Smooth muscle cell (in vitro differentiated cells): Measurements from ENCODE around the gene INO80. TPM values are rescaled to one million over a fixed set of nuclear protein-coding genes. Genes with fewer than 3 reads are reported as not detected.
A peak's percentile ranks its signal among the peaks of the same experiment; 100 is the strongest.

Source experiments
- DNase-seq: peaks from one replicate; lab custom pipeline; 2025; ENCODE audit not compliant: unreplicated experiment; lab: John Stamatoyannopoulos, UW
- H2AFZ ChIP-seq: fragments of 200-600 bp; sonication (generic); 2 replicates; pipeline ENCODE4 v1.6.0; 2016; ENCODE audit warnings: antibody characterized with exemption, low read depth, mild to moderate bottlenecking
- H3F3A ChIP-seq: fragments of 200-600 bp; sonication (generic); 2 replicates; pipeline ENCODE4 v1.6.0; 2017; ENCODE audit warnings: antibody characterized with exemption, low read depth
- H3K27ac ChIP-seq: fragments of 200-600 bp; sonication (generic); 2 replicates; pipeline ENCODE4 v1.5.1; 2016; ENCODE audit warnings: low read depth, mild to moderate bottlenecking
- H3K27me3 ChIP-seq: fragments of 200-600 bp; sonication (generic); 2 replicates; pipeline ENCODE4 v1.6.1; 2016; ENCODE audit warnings: low read depth, mild to moderate bottlenecking
- H3K36me3 ChIP-seq: fragments of 200-600 bp; sonication (generic); 2 replicates; pipeline ENCODE4 v1.5.1; 2016; ENCODE audit warnings: low read depth
- H3K4me1 ChIP-seq: fragments of 200-600 bp; sonication (generic); 2 replicates; pipeline ENCODE4 v1.5.1; 2016; ENCODE audit warnings: low read depth
- H3K4me2 ChIP-seq: fragments of 200-600 bp; sonication (generic); 2 replicates; pipeline ENCODE4 v1.6.0; 2016; ENCODE audit warnings: mild to moderate bottlenecking
- H3K4me3 ChIP-seq: fragments of 200-600 bp; sonication (generic); 2 replicates; pipeline ENCODE4 v1.5.1; 2016; ENCODE audit warnings: mild to moderate bottlenecking
- H3K79me2 ChIP-seq: fragments of 200-600 bp; sonication (generic); 2 replicates; pipeline ENCODE4 v1.6.0; 2016; ENCODE audit warnings: low read depth, mild to moderate bottlenecking
- H3K9ac ChIP-seq: fragments of 200-600 bp; sonication (generic); 2 replicates; pipeline ENCODE4 v1.6.0; 2016; ENCODE audit warnings: low read depth
- H3K9me3 ChIP-seq: fragments of 200-600 bp; sonication (generic); replicated peaks from 2 replicates; pipeline ENCODE4 v1.5.1; 2016; ENCODE audit warnings: low read depth
- H4K20me1 ChIP-seq: fragments of 200-600 bp; sonication (generic); 2 replicates; pipeline ENCODE4 v1.6.0; 2016; ENCODE audit warnings: low read depth
- whole genome bisulfite sequencing: methylation state at CpG from one replicate; pipeline ENCODE4 v1.1.7; 2016; ENCODE audit warnings: low lambda C conversion rate; 5-methylcytosine and 5-hydroxymethylcytosine counted together
- polyA plus RNA-seq: library from polyadenylated mRNA; unstranded; fragments of >200 nt; fragmentation: Nextera tagmentation; extraction: Ambion mirVana; gene quantifications from 2 replicates; pipeline ENCODE4 v1.2.1, GENCODE V29; 2016
- total RNA-seq: library from RNA; depleted of rRNA; stranded (reverse); fragments of >200 nt; gene quantifications from 2 replicates; pipeline ENCODE4 v1.2.3, GENCODE V29; 2014
- TF ChIP-seq, protein P1 (sequence below): fragments of 200-600 bp; sonication (generic); IDR thresholded peaks from 2 replicates; pipeline ENCODE4 v1.5.1; 2017; ENCODE audit warnings: borderline replicate concordance, mild to moderate bottlenecking, antibody characterized with exemption; ENCODE audit not compliant: insufficient read depth, poor library complexity, severe bottlenecking

The INO80 gene
- total and polyA plus RNA-seq, 2 experiments from 2014 or later, result 4.4 to 8.3 TPM

- peaks cover 27% of the 10 kb centered on the region for H3K36me3 ChIP-seq
- H3F3A ChIP-seq, result no peaks in the 10 kb centered on the region
- H2AFZ ChIP-seq, result no peak overlapping the region
- no peaks in the 10 kb centered on the region for H3K27me3 ChIP-seq
- TF ChIP-seq, protein P1, sequence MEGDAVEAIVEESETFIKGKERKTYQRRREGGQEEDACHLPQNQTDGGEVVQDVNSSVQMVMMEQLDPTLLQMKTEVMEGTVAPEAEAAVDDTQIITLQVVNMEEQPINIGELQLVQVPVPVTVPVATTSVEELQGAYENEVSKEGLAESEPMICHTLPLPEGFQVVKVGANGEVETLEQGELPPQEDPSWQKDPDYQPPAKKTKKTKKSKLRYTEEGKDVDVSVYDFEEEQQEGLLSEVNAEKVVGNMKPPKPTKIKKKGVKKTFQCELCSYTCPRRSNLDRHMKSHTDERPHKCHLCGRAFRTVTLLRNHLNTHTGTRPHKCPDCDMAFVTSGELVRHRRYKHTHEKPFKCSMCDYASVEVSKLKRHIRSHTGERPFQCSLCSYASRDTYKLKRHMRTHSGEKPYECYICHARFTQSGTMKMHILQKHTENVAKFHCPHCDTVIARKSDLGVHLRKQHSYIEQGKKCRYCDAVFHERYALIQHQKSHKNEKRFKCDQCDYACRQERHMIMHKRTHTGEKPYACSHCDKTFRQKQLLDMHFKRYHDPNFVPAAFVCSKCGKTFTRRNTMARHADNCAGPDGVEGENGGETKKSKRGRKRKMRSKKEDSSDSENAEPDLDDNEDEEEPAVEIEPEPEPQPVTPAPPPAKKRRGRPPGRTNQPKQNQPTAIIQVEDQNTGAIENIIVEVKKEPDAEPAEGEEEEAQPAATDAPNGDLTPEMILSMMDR, result no peak
- no peaks in the 10 kb centered on the region for H3K9me3 ChIP-seq
- no peak overlapping the region for H3K4me2 ChIP-seq
- no peaks in the 10 kb centered on the region for H3K79me2 ChIP-seq
- H3K4me3 ChIP-seq, result no peak overlapping the region
- H3K27ac ChIP-seq, result no peak overlapping the region
- no peak overlapping the region for H3K9ac ChIP-seq
- no peaks in the 10 kb centered on the region for H3K4me1 ChIP-seq
- H4K20me1 ChIP-seq, result no peaks in the 10 kb centered on the region
- no peak for DNase-seq
Measured at GRCh38 chr15:41048397-41048796, 67.7 kb downstream of the INO80 start.

GRCh38 chr15:41047474-41047873 is 68.6 kb downstream of the INO80 start:
- H3K9me3 ChIP-seq, result no peaks in the 10 kb centered on the region
- H3K4me1 ChIP-seq, result no peaks in the 10 kb centered on the region
- H3K27me3 ChIP-seq, result no peaks in the 10 kb centered on the region
- H3K4me2 ChIP-seq, result no peak overlapping the region
- no peak overlapping the region for H2AFZ ChIP-seq
- H3F3A ChIP-seq, result no peaks in the 10 kb centered on the region
- H3K27ac ChIP-seq, result no peak overlapping the region
- H4K20me1 ChIP-seq, result no peaks in the 10 kb centered on the region
- H3K9ac ChIP-seq, result no peak overlapping the region
- no peak overlapping the region for H3K4me3 ChIP-seq
- no peak for DNase-seq
- TF ChIP-seq, protein P1, result no peak
- no peaks in the 10 kb centered on the region for H3K79me2 ChIP-seq
- peaks cover 27% of the 10 kb centered on the region for H3K36me3 ChIP-seq
- 97% methylated on average over 1 of the region's 1 CpG for WGBS

GRCh38 chr15:41043276-41043951 is 72.7 kb downstream of the INO80 start:
- TF ChIP-seq, protein P1, result no peak
- Histone ChIP-seq H2AFZ (no peak overlapping the region), H3F3A (no peaks in the 10 kb centered on the region), H3K9ac (no peak overlapping the region), H3K27me3 (no peaks in the 10 kb centered on the region), H3K4me2 (no peak overlapping the region), H3K79me2 (no peaks in the 10 kb centered on the region), H4K20me1 (peaks cover 9% of the 10 kb centered on the region), H3K4me1 (no peaks in the 10 kb centered on the region), H3K9me3 (no peaks in the 10 kb centered on the region), H3K27ac (peak overlapping the region; percentile 10), H3K36me3 (peaks cover 13% of the 10 kb centered on the region), H3K4me3 (no peak overlapping the region)
- DNase-seq, result no peak
- 96% methylated on average over 1 of the region's 1 CpG for WGBS

- Histone ChIP-seq H3K27me3 (no peaks in the 10 kb centered on the region), H3F3A (no peaks in the 10 kb centered on the region), H3K9me3 (no peaks in the 10 kb centered on the region), H3K4me2 (no peak overlapping the region), H2AFZ (no peak overlapping the region), H3K27ac (peak overlapping the region; percentile 10), H4K20me1 (peaks cover 9% of the 10 kb centered on the region), H3K36me3 (peaks cover 13% of the 10 kb centered on the region), H3K9ac (no peak overlapping the region), H3K4me3 (no peak overlapping the region), H3K4me1 (no peaks in the 10 kb centered on the region), H3K79me2 (no peaks in the 10 kb centered on the region)
- TF ChIP-seq, protein P1, result no peak
- WGBS, result 77% methylated on average over 5 of the region's 5 CpGs
- DNase-seq, result no peak
Measured at GRCh38 chr15:41042851-41043250, 73.2 kb downstream of the INO80 start.
